NCI-H1105 (cell line): Measurements from ENCODE around the gene UBE2E3.
A peak's percentile ranks its signal among the peaks of the same experiment; 100 is the strongest.
"Not testable (repeated sequence)": the region's sequence is repeated elsewhere in the genome, so short reads cannot be mapped to it uniquely, and the experiment has no call there.

Source experiments
- DNase-seq: peaks from one replicate; lab custom pipeline; 2025; lab: John Stamatoyannopoulos, UW

The UBE2E3 gene

DNA sequence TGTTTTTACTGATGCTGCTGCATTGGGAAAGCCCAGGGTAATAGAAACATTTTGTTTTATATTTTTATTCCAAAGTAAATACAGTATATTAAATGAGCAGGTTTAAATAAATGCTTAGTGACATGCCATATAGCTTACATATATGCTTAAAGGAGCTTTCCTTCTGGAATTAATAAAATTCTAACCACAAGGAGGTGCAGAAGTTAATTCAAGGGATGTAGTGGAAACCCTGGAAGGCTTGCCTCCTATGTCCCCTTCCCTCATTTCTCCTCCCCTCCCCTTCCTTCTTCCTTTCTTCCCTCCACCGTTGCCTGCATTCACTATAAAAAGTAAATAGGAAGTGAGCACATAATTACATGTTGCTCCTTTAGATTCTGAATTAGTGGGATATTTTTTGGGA, 96.3 kb downstream of the UBE2E3 start:
- no peak for DNase-seq

- DNase-seq, result peak; percentile 16
These were observed 96.8 kb downstream of the UBE2E3 start for GRCh38 chr2:181077128-181077709.

DNA sequence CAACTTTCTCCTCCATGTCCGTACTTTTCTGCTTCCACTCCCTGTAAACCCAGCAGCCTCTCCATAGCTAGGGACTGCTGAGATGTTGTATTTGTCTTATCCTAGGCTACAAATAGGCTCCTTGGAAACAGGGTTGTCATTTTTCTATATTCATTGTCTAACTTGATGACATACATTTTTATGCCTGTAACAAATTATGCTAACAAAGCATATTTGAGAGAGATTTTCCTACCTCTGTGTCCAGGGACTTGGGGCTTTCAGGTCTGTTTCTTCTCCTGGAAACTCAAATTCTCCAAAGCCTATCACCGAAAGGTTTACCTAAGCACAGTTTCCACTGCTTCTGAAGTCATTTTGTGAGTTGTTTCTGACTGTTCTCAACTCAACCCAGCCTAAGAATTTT, 102.7 kb downstream of the UBE2E3 start:
- DNase-seq, result no peak

DNA sequence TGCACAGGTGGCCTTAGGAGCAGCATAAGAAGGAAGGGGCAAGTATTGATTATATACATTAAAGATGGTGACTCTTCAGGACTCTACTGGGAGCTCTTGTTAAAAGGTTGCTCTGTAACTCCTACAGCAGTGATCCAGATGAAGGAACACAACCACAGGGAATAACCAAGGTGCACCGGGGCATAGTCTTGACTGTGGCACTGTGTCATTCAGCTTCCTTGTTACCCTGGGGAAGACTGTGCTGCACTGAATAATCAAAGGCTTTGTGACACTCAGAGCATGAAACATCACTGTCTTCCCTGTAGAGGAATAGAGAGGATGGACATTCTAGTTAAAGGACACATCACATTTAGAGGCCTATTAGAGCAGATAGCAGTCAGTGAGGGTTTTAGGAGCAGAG, 105.3 kb downstream of the UBE2E3 start:
- no peak for DNase-seq

DNA sequence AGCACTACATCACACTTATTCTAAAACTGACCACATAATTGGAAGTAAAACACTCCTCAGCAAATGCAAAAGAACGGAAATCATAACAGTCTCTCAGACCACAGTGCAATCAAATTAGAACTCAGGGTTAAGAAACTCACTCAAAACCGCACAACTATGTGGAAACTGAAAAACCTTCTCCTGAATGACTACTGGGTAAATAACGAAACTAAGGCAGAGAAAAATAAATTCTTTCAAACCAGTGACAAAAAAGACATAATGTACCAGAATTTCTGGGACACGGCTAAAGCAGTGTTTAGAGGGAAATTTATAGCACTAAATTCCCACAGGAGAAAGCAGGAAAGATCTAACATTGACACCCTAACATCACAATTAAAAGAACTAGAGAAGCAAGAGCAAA, 111.5 kb downstream of the UBE2E3 start:
- DNase-seq, result not testable (repeated sequence)

DNA sequence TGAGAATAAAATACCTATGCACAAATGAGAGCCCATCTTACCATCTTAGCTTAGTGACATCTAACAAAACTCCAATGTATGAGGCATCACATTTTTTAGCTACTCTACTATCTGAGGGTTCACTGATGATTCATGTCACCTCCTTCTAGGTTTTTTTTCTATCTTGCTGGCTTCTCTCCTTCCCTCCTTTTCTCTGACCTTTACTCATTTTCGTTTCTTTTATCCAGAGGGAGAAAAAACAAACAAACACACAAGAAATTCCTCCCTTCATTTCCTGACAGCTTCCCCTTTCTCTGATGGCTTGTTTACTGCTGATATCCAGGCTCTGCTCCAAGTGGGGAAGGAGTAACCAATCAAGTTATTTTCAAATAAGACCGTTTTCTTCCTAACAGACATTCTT, 115.1 kb downstream of the UBE2E3 start:
- no peak for DNase-seq

GRCh38 chr2:181103659-181104058, 123.3 kb downstream of the UBE2E3 start:
- no peak for DNase-seq

DNA sequence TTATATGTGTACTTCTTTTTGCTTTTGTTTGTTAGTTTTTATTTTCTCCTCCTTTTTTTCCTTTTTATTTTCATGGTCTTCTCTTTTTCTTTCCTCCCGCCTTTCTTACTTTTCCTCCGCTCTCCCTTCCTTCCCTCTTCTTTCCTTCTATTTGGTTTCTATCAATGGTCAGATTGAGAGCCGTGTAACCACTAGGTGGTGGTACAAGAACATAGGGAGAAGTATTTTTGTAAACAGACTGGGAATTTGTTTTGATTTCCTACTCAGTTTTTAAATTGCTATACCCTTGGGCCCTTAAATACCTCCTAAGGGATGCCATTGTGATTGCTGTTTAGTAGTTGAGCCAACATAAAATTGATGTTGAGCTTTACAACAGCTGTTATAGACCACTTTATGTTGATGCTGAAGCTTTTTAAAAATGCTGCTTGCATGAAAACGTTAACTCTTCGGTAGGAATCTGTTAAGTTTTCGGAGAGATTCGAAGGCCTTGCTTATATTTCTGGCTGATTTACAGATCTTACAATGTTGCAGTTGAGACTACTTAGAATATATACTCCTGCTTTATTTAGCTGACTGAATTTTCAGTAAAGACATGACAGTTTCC, 124.2 kb downstream of the UBE2E3 start:
- DNase-seq, result peak; percentile 8

DNA sequence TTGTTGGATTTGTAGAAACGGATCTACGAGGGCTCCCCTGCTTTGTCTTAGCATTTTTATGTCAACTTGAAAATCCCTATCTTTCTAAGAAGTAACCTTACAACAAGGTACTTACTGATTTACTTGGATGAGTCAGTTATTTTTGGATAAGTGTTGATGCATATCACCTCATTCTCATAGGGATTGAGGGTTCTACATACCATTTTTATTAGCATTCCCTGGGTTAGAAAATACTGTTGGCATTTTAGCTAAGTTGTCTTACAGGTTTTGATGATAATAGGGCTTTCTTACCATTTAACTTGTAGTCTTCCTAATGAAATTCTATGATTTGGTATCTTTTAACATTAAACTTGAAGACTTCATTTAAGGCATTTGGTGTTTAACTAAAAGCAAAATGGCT, 125.2 kb downstream of the UBE2E3 start:
- no peak for DNase-seq

- DNase-seq, result no peak
These were observed 125.8 kb downstream of the UBE2E3 start for GRCh38 chr2:181106229-181106628.

DNA sequence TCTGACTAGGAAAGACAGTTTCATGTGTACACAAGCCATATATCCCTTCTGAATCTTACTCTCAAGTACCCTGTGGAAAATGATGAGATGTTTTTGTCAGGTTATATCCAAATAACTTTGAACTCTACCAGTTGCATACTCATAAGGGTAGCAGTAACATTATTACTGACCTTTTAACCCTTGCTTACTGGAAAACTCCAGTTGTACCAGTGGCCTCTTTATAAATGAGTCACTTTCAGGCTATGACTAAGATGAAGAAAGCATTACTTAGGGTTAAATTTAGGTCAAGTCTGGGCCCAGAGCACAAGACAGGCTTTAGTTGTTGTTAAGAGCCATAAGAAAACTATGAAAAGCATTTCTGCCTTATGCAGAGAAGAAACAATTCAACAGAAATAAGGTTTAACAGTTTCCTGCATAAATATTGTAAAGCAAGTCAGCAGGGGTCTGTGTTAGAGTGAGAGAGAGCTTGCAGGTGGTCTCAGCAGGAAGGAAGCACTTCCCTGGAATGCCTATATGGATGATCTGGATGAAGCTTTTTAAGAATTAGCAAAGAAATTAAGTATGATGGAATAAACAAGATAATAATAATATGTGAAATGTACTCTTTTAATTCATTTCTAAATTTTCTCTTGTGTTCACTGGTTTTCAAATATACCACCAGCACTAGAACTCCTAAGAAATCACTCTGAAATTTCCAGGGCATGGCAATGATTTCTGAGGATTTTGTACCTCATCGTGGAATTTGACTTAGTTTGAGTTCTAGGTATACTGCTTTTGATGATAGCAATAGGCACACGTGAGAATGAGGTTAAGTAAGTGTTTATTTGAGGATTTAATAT, 126.6 kb downstream of the UBE2E3 start:
- DNase-seq, result no peak

GRCh38 chr2:181107628-181107945, 127.2 kb downstream of the UBE2E3 start:
- no peak for DNase-seq

GRCh38 chr2:181111059-181111458, 130.7 kb downstream of the UBE2E3 start:
- DNase-seq, result no peak

GRCh38 chr2:181112916-181113315, 132.5 kb downstream of the UBE2E3 start:
- no peak for DNase-seq
